Suprapubic skin (tissue), 4 donors: ENCODE measurements around the gene LDB2.

Experiments
- POLR2A ChIP-seq, 2 donors: fragments of 450-650 bp; IDR thresholded peaks; one replicate each; pipeline ENCODE4 v1.6.1; 2017; ENCODE audit warnings: antibody characterized with exemption in 2 of 2, mild to moderate bottlenecking in 2 of 2, moderate library complexity in 2 of 2
- POLR2AphosphoS5 ChIP-seq, 3 donors: sonication (generic); formaldehyde crosslinking; IDR thresholded peaks; one replicate each; pipeline ENCODE4 v1.6.1; 2017; ENCODE audit warnings: antibody characterized with exemption in 3 of 3
- TF ChIP-seq, protein P1 (sequence below), 2 donors: fragments of 200-600 bp in 1 of 2; fragments of 450-650 bp in 1 of 2; sonication (generic) in 1 of 2; IDR thresholded peaks; one replicate each; pipeline ENCODE4 v1.5.1; 2016 to 2019; ENCODE audit warnings: antibody characterized with exemption in 2 of 2, mild to moderate bottlenecking in 1 of 2, moderate library complexity in 1 of 2

DNA sequence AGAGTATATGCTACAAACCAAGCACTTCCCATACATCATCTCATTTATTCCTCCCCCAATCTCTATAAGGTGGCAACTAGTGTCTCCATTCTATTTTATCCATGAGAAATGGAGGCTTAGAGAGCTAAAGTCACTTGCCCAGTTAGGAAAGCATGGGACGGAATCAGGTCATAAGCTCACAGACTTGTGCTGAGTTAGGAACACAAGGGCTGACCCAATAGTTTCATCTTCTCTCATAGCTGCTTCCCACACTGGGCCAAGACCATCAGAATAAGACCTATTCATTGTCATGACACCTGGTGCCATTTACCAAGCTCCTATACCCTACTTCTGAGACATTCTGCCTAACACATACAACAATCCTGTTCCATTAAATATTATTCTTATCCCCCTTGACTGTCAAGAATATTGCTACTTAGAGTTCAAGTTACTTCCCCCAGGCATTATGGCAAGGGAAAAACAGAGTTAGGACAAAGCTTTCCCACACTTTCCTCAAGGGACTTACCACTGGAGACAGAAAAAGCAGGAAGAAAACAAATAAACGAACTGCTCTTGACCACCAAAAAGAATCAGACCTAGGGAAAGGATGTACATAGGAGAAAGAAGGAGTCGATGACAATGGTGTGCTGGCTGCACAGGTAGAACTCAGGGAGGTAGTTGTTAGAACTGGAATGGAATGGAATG lies 167.8 kb downstream of the LDB2 start:
- TF ChIP-seq, protein P1, sequence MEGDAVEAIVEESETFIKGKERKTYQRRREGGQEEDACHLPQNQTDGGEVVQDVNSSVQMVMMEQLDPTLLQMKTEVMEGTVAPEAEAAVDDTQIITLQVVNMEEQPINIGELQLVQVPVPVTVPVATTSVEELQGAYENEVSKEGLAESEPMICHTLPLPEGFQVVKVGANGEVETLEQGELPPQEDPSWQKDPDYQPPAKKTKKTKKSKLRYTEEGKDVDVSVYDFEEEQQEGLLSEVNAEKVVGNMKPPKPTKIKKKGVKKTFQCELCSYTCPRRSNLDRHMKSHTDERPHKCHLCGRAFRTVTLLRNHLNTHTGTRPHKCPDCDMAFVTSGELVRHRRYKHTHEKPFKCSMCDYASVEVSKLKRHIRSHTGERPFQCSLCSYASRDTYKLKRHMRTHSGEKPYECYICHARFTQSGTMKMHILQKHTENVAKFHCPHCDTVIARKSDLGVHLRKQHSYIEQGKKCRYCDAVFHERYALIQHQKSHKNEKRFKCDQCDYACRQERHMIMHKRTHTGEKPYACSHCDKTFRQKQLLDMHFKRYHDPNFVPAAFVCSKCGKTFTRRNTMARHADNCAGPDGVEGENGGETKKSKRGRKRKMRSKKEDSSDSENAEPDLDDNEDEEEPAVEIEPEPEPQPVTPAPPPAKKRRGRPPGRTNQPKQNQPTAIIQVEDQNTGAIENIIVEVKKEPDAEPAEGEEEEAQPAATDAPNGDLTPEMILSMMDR (IDR thresholded peaks at IDR 0.05) = no peak
- TF ChIP-seq POLR2AphosphoS5 (IDR thresholded peaks at IDR 0.05) (no peak), POLR2A (IDR thresholded peaks at IDR 0.05) (no peak)
